ENCODE results near the gene RANBP2.

Gene RANBP2

DNA sequence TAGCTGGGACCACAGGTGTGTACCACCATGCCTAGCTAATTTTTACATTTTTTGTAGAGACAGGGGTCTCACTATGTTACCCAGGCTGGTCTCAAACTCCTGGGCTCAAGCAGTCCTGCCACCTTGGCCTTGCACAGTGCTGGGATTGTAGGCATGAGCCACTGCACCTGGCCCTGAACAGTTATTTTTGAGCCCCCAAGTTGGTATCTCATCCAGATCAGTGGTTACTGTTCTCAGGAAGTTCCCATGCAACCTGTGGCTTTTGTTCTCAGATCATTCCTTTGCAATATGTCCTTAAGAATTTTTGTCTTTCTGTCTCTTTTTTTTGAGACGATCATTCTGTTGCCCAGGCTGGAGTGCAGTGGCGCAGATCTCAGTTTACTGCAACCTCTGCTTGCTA lies 59.6 kb downstream of the RANBP2 start:
- DNase-seq, result no peak

DNA sequence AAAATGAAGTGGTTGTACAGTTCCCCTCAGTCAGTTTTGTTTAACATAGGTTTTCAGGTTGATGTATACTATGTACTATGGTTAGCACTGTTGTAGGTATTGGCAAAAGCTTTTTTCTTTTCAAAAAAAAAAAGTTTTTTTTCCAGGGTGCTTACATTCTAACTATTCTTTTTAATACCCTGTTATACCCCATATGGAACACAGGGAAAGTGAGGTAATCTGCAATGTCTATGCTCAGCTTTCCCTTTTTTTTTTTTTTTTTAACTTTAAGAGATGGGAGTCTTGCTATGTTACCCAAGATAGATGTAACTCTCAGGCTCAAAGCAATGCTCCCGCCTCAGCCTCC lies 66.7 kb downstream of the RANBP2 start:
- DNase-seq, result no peak

DNA sequence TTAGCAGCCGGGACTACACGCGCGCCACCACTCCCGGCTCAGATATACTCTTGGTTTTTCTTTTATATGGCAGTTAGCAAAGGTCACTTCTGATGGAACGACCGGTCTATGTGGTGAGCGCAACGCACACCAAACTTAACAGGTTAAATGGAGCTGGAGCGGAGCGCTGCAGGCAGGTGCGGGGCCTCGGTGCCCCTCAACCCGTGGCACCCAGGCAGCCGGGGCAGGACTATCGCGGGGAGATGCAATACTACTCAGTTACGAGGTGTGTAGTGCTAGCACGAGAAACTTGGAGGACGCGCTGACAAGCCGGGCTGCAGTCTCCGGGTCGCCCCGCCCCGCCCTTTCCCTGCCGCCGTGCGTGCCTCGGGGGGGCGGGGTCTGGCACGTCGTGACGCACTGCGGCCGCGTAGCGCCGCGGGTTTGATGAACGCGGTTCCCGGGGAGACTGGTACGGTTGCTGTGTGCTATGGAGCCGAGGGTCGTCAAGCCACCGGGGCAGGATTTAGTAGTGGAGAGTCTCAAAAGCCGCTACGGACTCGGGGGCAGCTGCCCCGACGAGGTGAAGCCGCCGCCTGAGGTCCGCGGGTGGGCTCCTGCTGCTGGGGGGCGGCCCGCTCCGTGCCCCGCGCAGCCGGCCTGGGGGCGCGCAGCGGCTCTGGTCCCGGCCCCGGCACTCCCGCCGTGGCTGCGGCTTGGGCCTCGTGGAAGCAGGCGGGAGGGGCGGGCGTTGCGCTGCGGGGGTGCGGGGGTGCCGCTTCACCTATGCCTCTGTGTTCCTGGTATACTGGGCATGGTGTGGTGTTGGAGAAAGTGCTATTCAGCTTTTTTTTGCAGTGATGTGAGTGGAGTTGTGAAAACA lies 67.3 kb downstream of the RANBP2 start, which contains the start of gene CCDC138:
Gene CCDC138, plus strand, starts transcription at position 418 of the 862 bp plus-strand sequence. Its CDS starts 52 bp downstream, at position 470.
- DNase-seq, result peak; percentile 64

DNA sequence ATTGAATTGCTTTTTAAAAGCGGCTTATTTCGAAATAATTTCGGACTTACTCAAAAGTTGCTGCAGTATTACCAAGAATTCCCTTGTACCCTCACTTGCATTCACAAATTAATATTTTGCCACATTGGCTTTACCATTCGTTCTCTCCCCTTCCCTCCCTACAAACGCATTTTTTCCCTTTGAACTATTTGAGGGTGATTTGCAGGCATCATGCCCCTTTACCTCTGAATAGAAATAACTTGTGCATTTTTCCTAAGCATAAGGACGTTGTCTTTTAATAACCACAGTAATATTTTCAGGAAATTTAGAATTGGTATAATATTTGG lies 67.9 kb downstream of the RANBP2 start:
- DNase-seq, result no peak

DNA sequence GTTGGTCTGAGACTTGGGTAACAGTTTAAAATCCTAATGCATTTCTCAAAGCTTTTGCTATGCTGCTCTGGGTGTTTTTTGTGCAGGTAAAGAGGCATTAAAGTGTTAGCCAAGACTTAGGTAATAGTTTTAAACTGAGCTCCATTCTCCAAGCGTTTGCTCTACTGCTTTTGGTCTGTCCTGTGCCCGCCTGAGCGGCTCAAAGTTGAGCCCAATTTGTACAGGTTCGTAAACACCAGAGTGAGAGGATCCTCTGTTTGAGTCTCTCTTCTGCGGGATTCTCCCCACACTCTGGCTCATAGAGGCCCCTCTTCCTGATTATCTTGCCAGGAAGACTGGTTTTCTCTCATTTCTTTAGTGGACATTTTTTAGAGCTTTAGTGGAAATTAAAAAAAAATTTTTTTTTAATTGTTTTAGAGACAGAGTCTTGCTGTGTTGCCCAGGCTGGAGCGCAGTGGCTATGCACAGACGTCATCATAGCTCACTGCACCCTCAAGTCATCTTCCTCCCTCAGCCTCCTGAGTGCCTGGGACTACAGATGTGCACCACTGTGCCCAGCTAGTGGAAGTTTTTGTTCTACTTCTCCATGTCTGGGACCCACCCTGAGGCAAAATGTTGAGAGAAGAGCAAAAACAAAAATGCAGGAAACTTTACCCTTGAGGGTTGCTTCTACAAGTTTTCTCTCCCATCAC lies 83.9 kb downstream of the RANBP2 start:
- no peak for DNase-seq

DNA sequence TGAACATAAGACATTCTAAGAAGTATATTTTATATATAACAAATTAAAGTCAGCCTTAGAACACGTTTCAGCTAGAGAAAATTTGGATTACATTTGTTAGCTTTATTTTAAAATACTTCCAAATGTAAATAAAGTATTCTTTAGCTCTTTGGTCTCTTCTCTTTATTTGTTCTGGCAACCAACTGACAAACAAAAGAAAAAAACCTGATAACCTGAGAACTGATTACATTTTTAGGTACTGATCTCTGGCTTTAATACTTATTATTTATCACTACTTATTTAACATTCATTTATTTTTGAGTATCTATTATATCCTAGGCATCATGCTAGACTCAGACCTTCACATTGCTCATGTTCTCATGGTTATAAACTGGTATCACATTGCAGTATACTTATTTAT lies 85.8 kb downstream of the RANBP2 start:
- no peak for DNase-seq

DNA sequence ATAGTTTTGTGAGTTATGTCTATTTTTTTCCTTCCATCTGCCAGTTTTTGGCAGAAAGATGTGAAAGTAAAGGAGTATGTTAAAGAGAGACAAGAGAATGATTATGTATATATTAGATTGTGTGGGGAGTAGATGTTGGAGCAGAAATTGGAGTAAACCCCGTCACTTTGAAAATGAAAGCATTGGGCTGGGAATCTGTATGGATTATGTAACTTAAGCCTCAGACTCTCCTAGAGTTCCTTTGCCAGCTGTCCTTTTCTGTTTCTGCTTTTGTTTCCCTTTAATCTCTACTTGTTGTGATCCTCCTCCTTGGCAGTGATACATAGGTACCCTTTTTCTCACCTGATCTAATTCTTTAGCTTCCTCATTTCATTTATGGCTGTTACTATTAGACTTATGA lies 86.5 kb downstream of the RANBP2 start:
- DNase-seq, result peak; percentile 18

DNA sequence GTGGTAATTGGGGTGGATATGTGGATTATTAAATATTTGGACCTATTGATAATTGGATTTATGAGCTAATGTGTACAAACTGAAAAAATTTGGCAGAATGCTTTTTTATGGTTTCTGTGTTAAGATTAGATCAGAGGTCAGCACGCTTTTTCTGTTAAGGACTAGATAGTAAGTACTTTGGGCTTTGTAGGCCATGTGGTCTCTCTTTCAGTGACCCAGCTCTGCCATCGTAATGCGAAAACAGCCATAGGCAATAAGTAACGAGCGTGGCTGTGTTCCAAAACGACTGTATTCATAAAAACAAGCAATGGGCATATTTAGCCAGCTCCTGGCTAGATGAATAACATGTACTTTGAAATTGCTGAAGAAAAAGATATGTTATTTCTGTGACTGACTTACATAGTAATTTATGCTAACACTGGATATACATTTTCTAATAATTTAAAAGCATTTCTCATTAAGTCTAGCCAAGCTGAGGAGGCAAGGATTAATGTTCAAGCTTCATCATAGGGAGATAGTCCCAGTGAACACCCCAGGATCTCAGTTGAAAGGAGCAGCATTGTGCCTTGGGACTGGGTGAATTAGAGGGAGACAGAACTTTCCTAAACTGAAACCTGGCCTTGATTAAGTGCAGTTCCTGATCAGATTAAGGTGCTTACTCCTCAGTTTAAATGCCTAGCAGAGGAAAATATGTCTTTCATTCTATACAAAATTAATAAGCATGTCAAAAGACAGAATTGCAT lies 87.3 kb downstream of the RANBP2 start:
- no peak for DNase-seq

DNA sequence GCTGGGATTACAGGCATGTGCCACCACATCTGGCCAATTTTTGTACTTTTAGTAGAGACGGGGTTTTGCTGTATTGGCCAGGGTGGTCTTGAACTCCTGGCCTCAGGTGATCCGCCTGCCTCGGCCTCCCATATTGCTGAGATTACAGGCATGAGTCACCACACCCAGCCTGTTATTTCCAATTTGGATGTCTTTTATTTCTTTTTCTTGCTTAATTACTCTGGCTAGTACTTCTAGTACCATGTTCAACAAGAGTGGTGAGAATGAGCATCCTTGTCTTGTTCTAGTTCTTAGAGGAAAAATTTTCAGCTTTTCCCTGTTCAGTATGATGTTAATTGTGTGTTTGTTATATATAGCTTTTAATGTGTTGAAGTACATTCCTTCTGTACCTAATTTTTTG lies 90.7 kb downstream of the RANBP2 start:
- no peak for DNase-seq

DNA sequence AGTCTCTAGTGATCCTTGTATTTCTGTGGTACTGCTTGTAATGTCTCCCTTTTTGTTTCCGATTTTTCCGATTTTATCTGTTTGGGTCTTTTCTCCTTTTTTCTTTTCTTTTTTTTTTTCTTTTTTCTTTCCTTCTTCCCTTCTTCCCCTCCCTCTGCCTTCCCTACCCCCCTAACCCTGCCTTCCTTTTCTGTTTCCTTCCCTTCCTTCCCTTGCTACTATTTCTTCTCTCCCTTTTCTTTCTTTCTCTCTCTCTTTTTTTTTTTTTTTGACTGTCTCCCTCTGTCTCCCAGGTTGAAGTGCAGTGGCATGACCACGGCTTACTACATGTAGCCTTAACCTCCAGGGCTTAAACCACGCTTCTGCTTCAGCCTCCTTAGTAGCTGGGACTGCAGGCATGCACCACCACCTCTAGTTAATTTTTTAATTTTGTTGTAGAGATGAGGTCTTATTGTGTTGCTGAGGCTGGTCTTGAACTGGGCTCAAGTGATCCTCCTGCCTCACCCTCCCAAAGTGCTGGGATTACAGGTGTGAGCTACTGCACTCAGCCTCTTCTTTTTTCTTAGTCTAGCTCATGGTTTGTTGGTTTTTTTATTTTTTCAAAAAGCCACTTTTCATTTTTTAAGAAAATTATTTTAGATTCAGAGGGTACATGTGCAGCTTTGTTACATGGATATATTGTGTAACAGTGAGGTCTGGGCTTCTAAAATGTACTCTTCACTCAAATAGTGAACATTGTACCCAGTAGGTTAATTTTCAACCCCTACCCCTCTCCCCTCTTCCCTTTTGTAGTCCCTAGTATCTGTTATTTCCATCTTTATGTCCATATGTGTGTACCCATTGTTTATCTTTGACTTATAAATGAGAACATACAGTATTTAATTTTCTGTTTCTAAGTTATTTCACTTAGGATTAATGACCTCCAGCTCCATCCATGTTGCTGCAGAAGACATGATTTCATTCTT lies 92.0 kb downstream of the RANBP2 start:
- DNase-seq, result no peak

DNA sequence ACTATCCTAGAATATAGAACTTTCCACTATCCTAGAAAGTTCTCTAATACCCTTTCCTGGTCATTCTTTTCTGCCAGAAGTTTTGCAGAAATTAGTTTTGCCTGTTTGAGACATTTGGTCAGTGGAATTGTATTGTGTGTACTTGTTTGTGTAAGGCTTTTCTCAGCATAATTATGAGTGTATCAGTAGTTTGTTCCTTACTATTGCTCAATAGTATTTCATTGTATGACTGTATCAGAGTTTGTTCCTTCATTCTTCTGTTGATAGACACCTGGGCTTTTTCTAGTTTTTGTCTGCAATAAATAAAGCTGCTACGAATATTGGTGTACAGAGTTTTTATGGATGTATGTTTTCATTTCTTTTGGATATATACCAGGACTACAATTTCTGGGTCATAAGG lies 94.5 kb downstream of the RANBP2 start:
- DNase-seq, result no peak

DNA sequence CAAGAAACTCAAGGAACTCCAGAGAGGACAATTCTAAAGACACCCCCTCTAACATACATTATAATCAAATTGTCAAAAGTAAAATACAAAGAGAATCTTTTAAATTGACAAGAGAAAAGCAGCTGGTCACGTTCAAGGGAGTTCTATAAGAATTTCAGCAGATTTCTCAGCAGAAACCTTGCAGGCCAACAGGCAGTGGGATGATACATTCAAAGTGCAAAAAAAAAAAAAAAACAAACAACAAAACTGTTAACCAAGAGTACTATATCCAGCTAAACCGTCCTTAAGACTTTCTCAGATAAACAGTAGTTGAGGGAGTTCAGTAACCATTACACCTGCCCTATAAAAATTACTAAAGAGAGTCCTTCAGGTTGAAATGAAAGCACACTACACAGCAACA lies 101.2 kb downstream of the RANBP2 start:
- DNase-seq, result no peak

DNA sequence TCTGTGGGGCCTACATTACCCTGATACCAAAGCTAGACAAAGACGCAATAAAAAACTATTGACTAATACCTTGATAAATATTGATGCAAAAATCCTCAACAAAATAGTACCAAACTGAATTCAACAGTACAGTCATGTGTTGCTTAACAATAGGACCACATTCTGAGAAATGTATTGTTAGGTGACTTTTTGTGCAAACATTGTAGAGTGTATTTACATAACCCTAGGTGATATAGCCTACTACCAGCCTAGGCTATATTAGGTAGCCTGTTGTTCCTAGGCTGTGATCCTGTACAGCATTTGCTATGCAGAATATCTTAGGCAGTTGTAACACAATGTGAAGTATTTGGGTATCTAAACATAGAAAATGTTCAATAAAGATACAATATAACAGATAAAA lies 104.0 kb downstream of the RANBP2 start:
- DNase-seq, result no peak

DNA sequence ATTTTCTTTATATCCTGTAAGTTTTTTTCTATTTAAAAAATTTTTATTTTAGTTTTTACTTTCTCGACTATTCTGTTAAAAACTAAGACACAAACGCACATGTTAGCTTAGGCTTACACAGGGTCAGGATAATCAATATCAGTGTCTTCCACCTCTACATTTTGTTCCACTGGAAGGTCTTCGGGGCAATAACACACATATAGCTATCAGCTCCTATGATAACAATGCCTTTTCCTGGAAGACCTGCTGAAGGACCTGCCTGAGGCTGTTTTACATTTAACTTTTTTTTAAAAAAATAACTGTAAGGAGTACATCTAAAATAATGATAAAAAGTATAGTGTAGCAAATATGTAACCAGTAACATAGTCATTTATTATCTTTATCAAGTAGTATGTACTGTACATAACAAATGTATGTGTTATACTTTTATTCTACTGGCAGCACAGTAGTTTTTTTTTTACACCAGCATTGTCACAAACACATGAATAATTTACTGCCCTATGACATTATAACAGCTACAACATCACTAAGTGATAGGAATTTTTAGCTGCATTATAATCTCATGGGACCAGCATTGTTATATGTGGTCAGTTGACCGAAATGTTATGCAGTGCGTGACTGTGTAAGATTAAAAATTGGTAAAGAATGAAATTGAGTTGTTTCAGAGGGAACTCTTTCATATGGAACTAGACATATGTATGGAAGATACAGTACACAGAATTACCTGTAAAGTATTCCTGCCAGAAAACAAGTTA lies 105.2 kb downstream of the RANBP2 start:
- no peak for DNase-seq

DNA sequence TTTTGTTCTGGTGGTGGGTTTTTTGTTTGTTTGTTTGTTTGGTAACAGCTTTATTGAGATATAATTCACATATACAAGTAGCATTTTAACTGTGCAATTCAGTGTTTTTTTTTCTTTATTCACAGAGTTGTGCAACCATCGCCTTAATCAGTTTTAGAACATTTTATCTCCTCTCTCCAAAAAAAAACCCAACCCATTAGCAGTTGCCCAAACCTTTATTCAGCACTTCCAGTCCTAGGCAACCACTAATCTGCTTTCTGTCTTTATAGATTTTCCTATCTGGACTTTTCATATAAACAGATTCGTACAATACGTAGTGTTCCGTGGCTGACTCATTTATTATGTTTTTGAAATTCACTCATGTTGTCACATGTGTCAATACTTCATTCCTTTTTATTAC lies 106.0 kb downstream of the RANBP2 start:
- DNase-seq, result no peak

DNA sequence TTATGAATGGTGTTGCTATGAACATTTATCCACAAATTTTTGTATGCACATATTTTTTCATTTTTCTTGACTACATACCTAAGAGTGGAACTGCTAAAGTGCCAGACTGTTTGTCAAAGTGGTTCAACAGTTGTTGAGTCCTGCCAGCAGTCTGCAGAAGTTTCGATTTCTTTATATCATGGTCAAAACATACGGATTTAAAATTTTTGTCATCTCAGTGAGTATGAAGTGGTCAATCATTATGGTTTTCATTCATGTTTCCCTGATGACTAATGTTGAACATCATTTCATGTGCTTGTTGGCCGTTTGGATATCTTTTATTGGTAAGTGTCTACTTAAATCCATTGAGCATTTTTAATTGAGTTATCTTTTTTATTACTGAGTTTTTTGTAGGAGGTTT lies 106.5 kb downstream of the RANBP2 start:
- no peak for DNase-seq

DNA sequence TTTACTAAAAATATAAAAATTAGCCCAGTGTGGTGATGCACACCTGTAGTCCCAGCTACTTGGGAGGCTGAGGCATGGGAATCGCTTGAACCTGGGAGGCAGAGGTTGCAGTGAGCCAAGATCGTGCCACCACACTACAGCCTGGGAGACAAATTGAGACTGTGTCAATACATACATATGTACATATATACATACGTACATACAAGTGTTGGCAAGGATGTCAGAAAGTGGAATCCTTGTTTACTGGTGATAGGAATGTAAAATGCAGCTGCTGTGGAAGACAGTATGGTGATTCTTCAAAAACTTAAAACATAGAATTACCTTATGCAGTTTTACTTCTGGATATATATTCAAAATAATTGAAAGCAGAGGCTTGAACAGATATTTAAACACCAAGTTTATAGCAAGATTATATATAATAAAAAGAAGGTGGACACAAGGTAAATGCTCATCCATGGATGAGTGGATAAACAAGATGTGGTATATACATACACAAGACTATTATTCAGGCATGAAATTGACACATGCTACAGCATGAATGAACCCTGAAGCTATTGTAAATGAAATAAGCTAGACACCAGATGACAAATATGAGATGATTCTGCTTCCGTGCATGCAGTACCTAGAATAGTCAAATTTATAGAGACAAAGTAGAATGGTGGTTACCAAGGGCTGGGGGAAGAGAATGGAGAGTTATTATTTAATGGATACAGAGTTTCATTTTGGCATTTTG lies 110.5 kb downstream of the RANBP2 start:
- no peak for DNase-seq

DNA sequence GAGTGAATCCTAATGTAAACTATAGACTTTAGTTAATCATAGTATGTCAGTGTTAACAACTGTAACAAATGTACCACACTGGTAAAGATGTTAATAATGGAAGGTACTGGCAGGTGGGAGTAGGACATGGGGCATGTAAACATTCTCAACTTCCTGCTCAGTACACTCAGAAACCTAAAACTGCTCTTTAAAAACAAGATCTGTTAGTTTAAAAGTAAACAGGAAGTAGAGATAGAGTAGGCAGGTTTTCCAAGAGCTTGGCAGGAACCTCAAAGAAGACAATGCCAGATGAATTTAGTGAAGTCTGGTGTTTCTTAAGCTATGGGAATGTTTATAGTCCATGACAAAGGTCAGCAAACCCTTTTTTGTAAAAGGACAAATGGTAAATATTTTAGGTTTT lies 113.9 kb downstream of the RANBP2 start:
- no peak for DNase-seq

DNA sequence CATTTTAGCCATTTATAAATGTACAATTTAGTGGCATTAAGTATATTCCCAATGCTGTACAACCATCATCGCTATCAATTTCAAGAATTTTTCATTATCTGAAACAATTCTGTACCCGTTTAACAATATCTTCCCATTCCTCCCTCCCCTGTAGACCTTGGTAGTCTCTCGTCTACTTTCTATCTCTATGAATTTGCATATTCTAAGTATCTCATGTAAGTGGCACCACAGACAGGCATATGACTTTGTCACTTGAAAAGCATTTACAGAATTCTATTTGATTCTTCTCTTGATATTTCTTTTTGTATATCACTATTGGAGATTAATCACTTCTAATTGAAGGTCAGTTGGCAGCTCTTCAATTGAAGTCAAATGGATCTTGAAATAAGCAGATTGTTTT lies 115.3 kb downstream of the RANBP2 start:
- no peak for DNase-seq

DNA sequence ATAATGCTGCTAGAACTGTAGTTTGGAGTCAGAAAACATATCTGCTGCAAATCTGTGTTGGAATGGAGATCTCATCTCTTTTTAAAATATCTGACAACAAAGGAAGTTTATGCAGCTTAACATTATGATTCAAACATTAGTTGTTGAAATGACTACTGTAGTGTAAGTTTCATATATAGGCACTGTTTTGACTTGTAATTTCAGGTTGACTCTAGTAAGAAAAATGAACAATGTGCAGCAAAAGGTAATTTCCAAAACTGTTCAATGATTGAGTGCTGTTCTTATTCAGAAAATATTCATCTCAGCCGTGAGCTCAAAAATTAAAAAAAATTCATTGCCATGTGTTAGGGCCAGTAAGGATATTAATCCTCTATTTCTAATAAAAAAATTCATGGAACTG lies 115.8 kb downstream of the RANBP2 start:
- DNase-seq, result no peak

Measured in NCI-H524 treated with DMSO at 0.1 percent for 48 hours (cell line).